H9 (cell line): ENCODE results near the gene GRIK4. TPM values are rescaled to one million over a fixed set of nuclear protein-coding genes. Genes with fewer than 3 reads are reported as not detected.

Experiments
- DNase-seq: peaks from one replicate; pipeline ENCODE4 v3.0.0-alpha.2; 2017
- H2AFZ ChIP-seq: one replicate; pipeline ENCODE4 v1.6.1; 2013; ENCODE audit warnings: mild to moderate bottlenecking, low read length, control low read depth, moderate library complexity
- H2AK5ac ChIP-seq: 2 replicates; pipeline ENCODE4 v1.6.1; 2013; ENCODE audit warnings: low read length, control low read depth, mixed read lengths; ENCODE audit not compliant: insufficient read length
- H2BK120ac ChIP-seq: one replicate; pipeline ENCODE4 v1.6.1; 2013; ENCODE audit warnings: low read depth, mild to moderate bottlenecking, low read length, control low read depth, inconsistent platforms; ENCODE audit not compliant: poor library complexity, severe bottlenecking
- H2BK12ac ChIP-seq: 2 replicates; pipeline ENCODE4 v1.6.1; 2013; ENCODE audit warnings: low read length, control low read depth, mixed read lengths, low read depth; ENCODE audit not compliant: insufficient read length
- H2BK15ac ChIP-seq: 2 replicates; pipeline ENCODE4 v1.6.1; 2013; ENCODE audit warnings: low read depth, low read length, control low read depth
- H2BK20ac ChIP-seq: one replicate; pipeline ENCODE4 v1.6.1; 2013; ENCODE audit warnings: low read depth, mild to moderate bottlenecking, low read length, control low read depth, inconsistent platforms; ENCODE audit not compliant: poor library complexity, severe bottlenecking
- H2BK5ac ChIP-seq: 2 replicates; pipeline ENCODE4 v1.6.1; 2013; ENCODE audit warnings: low read length, control low read depth, mixed read lengths; ENCODE audit not compliant: insufficient read length
- H3K14ac ChIP-seq: 2 replicates; pipeline ENCODE4 v1.6.1; 2013; ENCODE audit warnings: low read length, control low read depth; ENCODE audit not compliant: insufficient read depth
- H3K18ac ChIP-seq: 2 replicates; pipeline ENCODE4 v1.6.1; 2013; ENCODE audit warnings: low read depth, mild to moderate bottlenecking, mixed read lengths, low read length, control low read depth; ENCODE audit not compliant: insufficient read length
- H3K23ac ChIP-seq: 2 replicates; pipeline ENCODE4 v1.6.1; 2013; ENCODE audit warnings: low read length, control low read depth, mixed read lengths, low read depth; ENCODE audit not compliant: insufficient read length
- H3K23me2 ChIP-seq: 2 replicates; pipeline ENCODE4 v1.6.1; 2013; ENCODE audit warnings: low read depth, mild to moderate bottlenecking, mixed read lengths, low read length, control low read depth; ENCODE audit not compliant: insufficient read length, poor library complexity, severe bottlenecking
- H3K27ac ChIP-seq: 2 replicates; pipeline ENCODE4 v1.5.1; 2013; ENCODE audit warnings: low read length, control low read depth, mixed read lengths, low read depth; ENCODE audit not compliant: insufficient read length
- H3K27me3 ChIP-seq: 2 replicates; pipeline ENCODE4 v1.6.1; 2013; ENCODE audit warnings: low read length, control low read depth, inconsistent platforms; ENCODE audit not compliant: insufficient read depth
- H3K4ac ChIP-seq: 2 replicates; pipeline ENCODE4 v1.6.1; 2013; ENCODE audit warnings: low read depth, mild to moderate bottlenecking, control low read depth, inconsistent platforms, low read length, moderate library complexity
- H3K4me1 ChIP-seq: 2 replicates; pipeline ENCODE4 v1.6.1; 2013; ENCODE audit warnings: low read length, control low read depth, inconsistent platforms; ENCODE audit not compliant: insufficient read depth
- H3K4me2 ChIP-seq: 2 replicates; pipeline ENCODE4 v1.6.1; 2013; ENCODE audit warnings: low read length, control low read depth, mixed read lengths; ENCODE audit not compliant: insufficient read length, insufficient read depth
- H3K56ac ChIP-seq: 2 replicates; pipeline ENCODE4 v1.6.1; 2013; ENCODE audit warnings: low read depth, mild to moderate bottlenecking, mixed read lengths, low read length, control low read depth; ENCODE audit not compliant: insufficient read length
- H3K79me1 ChIP-seq: 2 replicates; pipeline ENCODE4 v1.6.1; 2013; ENCODE audit warnings: low read depth, mild to moderate bottlenecking, moderate library complexity, low read length, control low read depth, inconsistent platforms; ENCODE audit not compliant: insufficient read depth, poor library complexity, severe bottlenecking
- H3K79me2 ChIP-seq: 2 replicates; pipeline ENCODE4 v1.6.1; 2013; ENCODE audit warnings: low read length, control low read depth, inconsistent platforms; ENCODE audit not compliant: insufficient read depth
- H3K9ac ChIP-seq: 2 replicates; pipeline ENCODE4 v1.6.1; 2013; ENCODE audit warnings: low read length, control low read depth, mixed read lengths; ENCODE audit not compliant: insufficient read length; ENCODE audit errors: extremely low read depth
- H3K9me3 ChIP-seq: one replicate; pipeline ENCODE4 v1.6.1; 2013; ENCODE audit warnings: low read depth, low read length, inconsistent platforms; ENCODE audit not compliant: control insufficient read depth
- H3T11ph ChIP-seq: one replicate; pipeline ENCODE4 v1.6.1; 2013; ENCODE audit warnings: mild to moderate bottlenecking, low read length, control low read depth, inconsistent platforms
- H4K20me1 ChIP-seq: one replicate; pipeline ENCODE4 v1.6.1; 2013; ENCODE audit not compliant: control insufficient read depth, insufficient read length, insufficient read depth
- H4K5ac ChIP-seq: 2 replicates; pipeline ENCODE4 v1.6.1; 2013; ENCODE audit warnings: low read depth, mild to moderate bottlenecking, mixed read lengths, low read length, control low read depth; ENCODE audit not compliant: insufficient read length
- H4K8ac ChIP-seq: replicated peaks from 2 replicates; pipeline ENCODE4 v1.6.1; 2013; ENCODE audit warnings: low read length, control low read depth, mixed read lengths, low read depth; ENCODE audit not compliant: insufficient read length
- H4K91ac ChIP-seq: 2 replicates; pipeline ENCODE4 v1.6.1; 2013; ENCODE audit warnings: low read depth, mild to moderate bottlenecking, moderate library complexity, mixed read lengths, low read length, control low read depth; ENCODE audit not compliant: insufficient read length
- H3K27ac Mint-ChIP-seq, 3 experiments: 2 replicates in 2 of 3; 3 replicates in 1 of 3; pipeline ENCODE4 v1.8.0; 2020 to 2021; ENCODE audit warnings: mixed read lengths in 3 of 3, mild to moderate bottlenecking in 1 of 3, moderate library complexity in 1 of 3
- H3K27me3 Mint-ChIP-seq: 2 replicates; pipeline ENCODE4 v1.8.0; 2021; ENCODE audit warnings: low read depth, mild to moderate bottlenecking, moderate library complexity, mixed read lengths
- H3K36me3 Mint-ChIP-seq, 3 experiments: 2 replicates in 2 of 3; 3 replicates in 1 of 3; pipeline ENCODE4 v1.8.0; 2020 to 2021; ENCODE audit warnings: low read depth in 3 of 3, mixed read lengths in 3 of 3; ENCODE audit not compliant: insufficient read depth in 1 of 3
- H3K4me1 Mint-ChIP-seq, 2 experiments: 2 replicates each; pipeline ENCODE4 v1.8.0; 2020; ENCODE audit warnings: mixed read lengths in 2 of 2
- H3K4me3 Mint-ChIP-seq, 2 experiments: 2 replicates in 1 of 2; 3 replicates in 1 of 2; pipeline ENCODE4 v1.8.0; 2020 to 2021; ENCODE audit warnings: mild to moderate bottlenecking in 2 of 2, mixed read lengths in 2 of 2, moderate library complexity in 1 of 2
- H3K9me3 Mint-ChIP-seq, 2 experiments: 2 replicates in 1 of 2; 3 replicates in 1 of 2; pipeline ENCODE4 v1.8.0; 2020; ENCODE audit warnings: mild to moderate bottlenecking in 2 of 2, mixed read lengths in 2 of 2, moderate library complexity in 1 of 2
- CTCF ChIP-seq: fragments of 200-600 bp; sonication (generic); conservative IDR thresholded peaks from 3 replicates; pipeline ENCODE4 v1.8.0; 2021; ENCODE audit warnings: antibody characterized with exemption, mild to moderate bottlenecking
- WGBS: extraction: QIAGEN DNeasy Blood & Tissue Kit; methylation state at CpG from one replicate; pipeline ENCODE4 v1.1.7; 2013; ENCODE audit warnings: missing lambda C conversion rate, low lambda C conversion rate, mixed read lengths; ENCODE audit not compliant: insufficient read length; ENCODE audit errors: extremely low coverage; 5-methylcytosine and 5-hydroxymethylcytosine counted together
- total RNA-seq: library from RNA; stranded (reverse); gene quantifications from 2 replicates; pipeline ENCODE4 v1.2.1, GENCODE V29; 2021

The GRIK4 gene
- total RNA-seq, 1 experiment from 2014 or later = 2.3 TPM

DNA sequence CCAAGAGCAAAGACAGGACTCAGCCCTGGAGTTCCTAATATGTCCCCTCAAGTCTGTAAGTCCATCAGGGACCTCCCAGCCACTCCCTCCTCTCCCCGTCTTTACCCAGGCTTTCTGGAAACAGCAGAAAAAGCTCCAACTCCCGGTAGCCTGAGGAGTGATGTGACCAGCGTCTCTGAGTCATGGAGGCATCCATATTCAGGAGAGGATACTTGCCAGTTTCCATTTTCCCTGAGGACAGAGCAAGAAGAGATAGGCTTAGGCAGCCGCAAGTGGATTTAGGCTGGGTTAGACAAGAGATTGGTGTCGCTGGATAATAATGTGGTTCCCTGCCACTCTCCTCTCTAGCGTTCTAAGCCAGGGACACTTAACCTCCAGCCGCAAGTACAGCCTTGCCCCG lies 206.6 kb downstream of the GRIK4 start:
- Histone ChIP-seq H3K79me1 (no peaks in the 10 kb centered on the region), H3K9me3 (no peaks in the 10 kb centered on the region), H3K56ac (no peak overlapping the region), H2AK5ac (no peak overlapping the region), H3K27me3 (no peaks in the 10 kb centered on the region), H3K4me1 (no peaks in the 10 kb centered on the region; the same call in 1 of the 2 replicates), H2BK120ac (no peak overlapping the region), H3K4me2 (no peak overlapping the region), H3K14ac (no peak overlapping the region; the same call in 1 of the 2 replicates), H4K8ac (no peak overlapping the region), H3T11ph (no peak overlapping the region), H3K23ac (no peak overlapping the region), H4K5ac (no peak overlapping the region), H2BK12ac (no peak overlapping the region), H3K9ac (no peak overlapping the region), H3K4ac (no peak overlapping the region), H2BK15ac (no peak overlapping the region), H4K20me1 (no peaks in the 10 kb centered on the region), H3K79me2 (no peaks in the 10 kb centered on the region), H3K18ac (no peak overlapping the region), H4K91ac (no peak overlapping the region), H3K23me2 (peaks cover 2% of the 10 kb centered on the region), H2BK5ac (no peak overlapping the region), H3K27ac (no peak overlapping the region), H2AFZ (no peak overlapping the region), H2BK20ac (no peak overlapping the region)
- H3K36me3 Mint-ChIP-seq = no peaks in the 10 kb centered on the region
- peaks cover 1% of the 10 kb centered on the region for H3K27me3 Mint-ChIP-seq
- H3K4me1 Mint-ChIP-seq = peaks cover 56 to 65% of the 10 kb centered on the region in 2 experiments
- no peak overlapping the region for H3K4me3 Mint-ChIP-seq
- no peak for DNase-seq
- no peak overlapping the region; a peak in 1 of 7 replicates for H3K27ac Mint-ChIP-seq
- H3K9me3 Mint-ChIP-seq = no peaks in the 10 kb centered on the region
- WGBS = no CpG with 5 or more reads among the region's 8 CpGs
- TF ChIP-seq CTCF = no peak
